ENCODE data around the gene SLC25A45.
"Not testable (repeated sequence)": the region's sequence is repeated elsewhere in the genome, so short reads cannot be mapped to it uniquely, and the experiment has no call there.

Gene SLC25A45

DNA sequence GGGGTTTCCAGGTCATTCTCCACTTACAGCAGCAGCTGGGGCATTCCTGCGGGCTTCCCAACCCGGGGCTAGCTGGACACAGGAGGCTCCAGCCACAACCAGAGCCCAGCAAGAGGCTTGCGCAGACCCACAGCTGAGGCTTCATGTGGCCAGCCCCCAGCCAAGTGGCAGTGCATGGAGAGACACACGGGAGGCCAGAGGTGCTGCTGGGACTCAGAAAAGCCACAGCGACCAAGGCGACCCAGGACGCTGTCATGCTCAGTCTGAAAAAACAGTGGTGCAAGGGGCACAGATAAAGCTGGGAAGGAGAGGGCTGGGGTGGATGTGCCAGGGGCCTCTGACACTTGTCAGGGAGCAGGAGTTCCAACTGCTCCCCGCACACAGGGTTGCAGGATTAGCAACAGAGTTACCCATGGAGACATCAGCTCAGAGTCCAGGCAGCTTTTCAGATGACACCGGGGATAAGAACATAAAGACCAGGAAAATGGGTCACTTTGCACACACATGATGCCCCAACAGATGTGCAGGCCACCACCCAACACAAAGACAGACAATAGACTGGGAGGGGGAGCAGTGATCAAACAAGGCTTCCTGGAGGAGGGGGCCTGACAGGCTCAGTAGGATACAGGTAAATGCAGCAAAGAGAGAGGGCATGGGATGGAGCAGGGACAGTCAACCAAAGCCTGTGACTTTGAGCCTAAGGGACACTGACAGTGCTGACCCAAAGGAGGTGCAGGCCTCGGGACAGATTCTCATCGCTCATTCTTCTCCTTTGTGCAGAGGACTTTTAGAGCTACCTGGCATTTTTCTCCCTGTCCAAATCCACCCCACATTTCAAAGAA lies 33.3 kb upstream of the SLC25A45 start:
- H3K4me3 ChIP-seq (ENCODE audit: low read depth, low read length): no peak overlapping the region
- TF ChIP-seq, protein P1, sequence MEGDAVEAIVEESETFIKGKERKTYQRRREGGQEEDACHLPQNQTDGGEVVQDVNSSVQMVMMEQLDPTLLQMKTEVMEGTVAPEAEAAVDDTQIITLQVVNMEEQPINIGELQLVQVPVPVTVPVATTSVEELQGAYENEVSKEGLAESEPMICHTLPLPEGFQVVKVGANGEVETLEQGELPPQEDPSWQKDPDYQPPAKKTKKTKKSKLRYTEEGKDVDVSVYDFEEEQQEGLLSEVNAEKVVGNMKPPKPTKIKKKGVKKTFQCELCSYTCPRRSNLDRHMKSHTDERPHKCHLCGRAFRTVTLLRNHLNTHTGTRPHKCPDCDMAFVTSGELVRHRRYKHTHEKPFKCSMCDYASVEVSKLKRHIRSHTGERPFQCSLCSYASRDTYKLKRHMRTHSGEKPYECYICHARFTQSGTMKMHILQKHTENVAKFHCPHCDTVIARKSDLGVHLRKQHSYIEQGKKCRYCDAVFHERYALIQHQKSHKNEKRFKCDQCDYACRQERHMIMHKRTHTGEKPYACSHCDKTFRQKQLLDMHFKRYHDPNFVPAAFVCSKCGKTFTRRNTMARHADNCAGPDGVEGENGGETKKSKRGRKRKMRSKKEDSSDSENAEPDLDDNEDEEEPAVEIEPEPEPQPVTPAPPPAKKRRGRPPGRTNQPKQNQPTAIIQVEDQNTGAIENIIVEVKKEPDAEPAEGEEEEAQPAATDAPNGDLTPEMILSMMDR (IDR thresholded peaks at IDR 0.05; ENCODE audit: borderline replicate concordance, insufficient read depth, low read depth, low read length): no peak

DNA sequence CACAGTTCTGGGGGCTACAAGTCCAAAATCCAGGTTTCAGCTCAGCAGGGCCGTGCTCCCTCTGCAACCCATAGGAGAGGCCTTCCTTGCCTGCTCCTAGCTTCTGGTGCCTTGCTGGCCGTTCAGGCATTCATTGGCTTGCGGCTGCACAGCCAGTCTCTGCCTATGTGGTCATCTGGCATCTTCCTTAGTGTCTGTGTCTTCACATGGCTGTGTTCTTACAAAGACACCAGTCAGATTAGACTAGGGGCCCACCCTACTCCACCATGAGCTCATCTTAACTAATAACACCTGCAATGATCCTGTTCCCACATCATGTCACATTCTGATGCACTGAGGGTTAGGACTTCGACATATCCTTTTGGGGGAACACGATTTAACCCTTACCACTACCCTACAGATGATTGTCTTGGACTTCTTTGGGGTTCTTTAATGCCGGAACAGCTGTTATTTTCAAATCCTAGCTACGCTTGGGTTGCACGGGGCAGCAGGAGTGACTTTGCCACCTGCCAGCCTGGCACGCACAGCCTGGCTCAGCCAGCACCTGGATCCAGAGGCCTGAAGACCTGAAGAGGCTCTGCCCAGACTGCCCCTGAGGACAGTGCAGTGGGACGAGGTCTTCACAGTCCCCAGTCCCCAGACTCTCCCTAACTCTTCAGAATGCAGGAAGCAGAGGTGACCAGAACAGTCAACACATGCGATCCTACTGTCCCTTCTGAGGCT lies 32.5 kb upstream of the SLC25A45 start:
- H3K4me3 ChIP-seq (ENCODE audit: low read depth, low read length): no peak overlapping the region
- TF ChIP-seq, protein P1 (IDR thresholded peaks at IDR 0.05; ENCODE audit: borderline replicate concordance, insufficient read depth, low read depth, low read length): no peak

DNA sequence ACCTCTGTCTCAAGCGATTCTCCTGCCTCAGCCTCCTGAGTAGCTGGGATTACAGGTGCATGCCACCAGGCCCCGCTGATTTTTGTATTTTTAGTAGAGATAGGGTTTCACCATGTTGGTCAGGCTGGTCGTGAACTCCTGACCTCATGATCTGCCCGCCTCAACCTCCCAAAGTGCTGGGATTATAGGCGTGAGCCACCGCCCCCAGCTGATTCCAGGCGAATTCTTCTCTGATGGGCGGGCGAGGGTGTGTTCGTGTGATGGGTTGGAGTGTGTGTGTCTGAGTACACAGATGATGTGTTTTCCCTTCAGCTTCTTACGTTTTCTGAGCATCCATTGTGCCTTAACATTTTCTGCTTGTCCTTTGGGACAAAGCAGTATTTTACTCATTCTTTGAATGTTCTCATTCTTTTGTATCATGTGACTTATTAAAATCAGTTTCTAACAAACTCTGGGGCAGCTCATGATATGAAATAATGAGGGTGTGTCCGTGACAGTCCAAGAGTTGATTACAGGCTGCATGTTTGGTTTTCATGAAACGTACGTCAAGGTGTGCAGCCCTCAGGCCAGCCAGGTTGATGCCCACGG lies 30.7 kb upstream of the SLC25A45 start:
- H3K4me3 ChIP-seq (ENCODE audit: low read depth, low read length): not testable (repeated sequence)

DNA sequence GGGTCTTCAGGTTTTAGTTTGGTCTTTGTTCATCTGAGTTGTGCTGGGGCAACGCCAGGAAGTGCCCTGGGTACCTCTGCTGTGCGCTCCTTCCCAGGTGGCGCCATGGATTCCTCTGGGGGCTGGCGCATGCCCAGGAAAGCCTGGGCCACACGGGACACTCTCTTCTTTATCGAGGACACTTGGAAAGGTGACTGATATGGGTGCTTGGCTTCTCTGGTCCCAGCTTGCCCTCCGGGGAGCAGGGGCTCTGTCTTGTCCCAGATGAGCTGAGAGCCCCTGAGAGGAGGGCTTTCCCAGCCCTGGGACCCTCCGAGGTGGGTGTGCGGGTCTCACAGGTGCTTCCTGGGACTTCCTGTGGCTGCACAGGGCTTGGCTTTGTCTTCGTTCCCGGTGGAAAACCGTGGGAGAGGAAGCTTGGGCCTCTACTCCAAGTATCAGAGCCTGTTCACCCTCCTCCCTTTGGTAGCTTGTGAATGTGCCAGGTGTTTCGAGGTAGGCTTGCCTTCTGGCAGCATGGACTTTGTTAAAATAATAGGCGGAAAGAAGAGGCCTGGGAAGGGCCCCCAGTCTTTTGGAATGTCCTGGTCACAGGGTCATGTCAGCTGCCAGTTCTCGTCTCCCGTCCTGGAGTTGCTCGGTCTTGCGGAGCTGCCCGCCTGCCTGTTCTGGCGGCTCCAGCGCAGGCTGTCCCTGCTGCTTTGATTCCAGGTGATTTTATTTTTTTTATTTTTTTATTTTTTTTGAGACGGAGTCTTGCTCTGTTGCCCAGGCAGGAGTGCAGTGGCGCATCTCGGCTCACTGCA lies 30.0 kb upstream of the SLC25A45 start:
- no peak overlapping the region for H3K4me3 ChIP-seq (ENCODE audit: low read depth, low read length)
- TF ChIP-seq, protein P1 (IDR thresholded peaks at IDR 0.05; ENCODE audit: borderline replicate concordance, insufficient read depth, low read depth, low read length): no peak

DNA sequence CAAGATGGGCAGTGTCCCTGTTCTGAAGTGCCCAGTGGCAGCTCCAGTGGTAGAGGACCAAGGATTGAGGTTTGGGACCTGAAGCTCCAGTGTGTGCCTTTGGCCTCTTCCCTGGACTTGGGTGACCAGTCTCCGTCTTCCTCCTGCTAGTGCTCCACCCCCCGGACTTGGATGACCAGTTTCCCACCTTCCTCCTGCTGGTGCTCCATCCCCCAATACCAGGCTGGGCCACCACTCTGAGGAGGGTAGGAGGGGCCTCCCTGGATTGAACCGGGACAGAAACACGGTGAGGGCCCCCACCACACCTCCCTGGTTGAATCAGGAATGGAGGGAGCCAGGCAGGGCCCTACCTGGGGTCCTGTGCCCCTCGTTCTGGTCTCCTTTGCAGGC lies 29.2 kb upstream of the SLC25A45 start:
- TF ChIP-seq, protein P1 (IDR thresholded peaks at IDR 0.05; ENCODE audit: borderline replicate concordance, insufficient read depth, low read depth, low read length): no peak

DNA sequence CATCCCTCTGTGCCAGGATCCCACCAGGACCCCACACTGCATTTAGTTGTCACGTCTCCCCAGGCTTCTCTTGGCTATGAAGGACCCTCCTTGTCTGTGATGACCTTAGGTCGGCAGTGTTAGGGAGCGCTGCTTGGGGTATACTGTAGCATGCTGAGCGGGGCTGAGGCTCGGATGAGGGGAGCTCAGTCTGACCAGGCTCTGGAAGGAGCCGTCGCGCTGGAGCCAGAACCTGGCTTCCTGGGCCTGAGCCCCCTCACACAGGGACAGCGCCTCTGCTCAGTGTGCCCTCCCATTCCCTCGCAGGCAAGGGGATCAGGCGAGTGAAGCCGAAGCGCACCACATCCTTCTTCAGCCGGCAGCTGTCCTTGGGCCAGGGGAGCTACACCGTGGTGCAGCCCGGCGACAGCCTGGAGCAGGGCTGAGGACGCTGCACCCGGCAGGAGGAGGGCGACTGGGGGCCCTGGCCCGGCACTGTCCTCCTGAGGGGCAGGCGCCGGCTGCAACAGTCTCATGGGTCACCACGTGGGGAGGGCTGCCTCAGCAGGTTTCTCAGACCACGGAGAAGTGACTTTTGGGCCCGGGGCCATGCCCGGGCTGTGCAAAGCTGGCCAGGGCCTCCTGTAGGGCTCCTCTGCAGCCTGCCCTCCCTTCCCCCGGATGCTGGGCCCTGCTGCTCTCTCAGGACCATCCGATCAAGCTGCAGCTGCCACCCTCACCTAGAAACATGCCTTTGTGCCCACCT lies 28.7 kb upstream of the SLC25A45 start:
- TF ChIP-seq, protein P1 (IDR thresholded peaks at IDR 0.05; ENCODE audit: borderline replicate concordance, insufficient read depth, low read depth, low read length): no peak
- H3K4me3 ChIP-seq (ENCODE audit: low read depth, low read length): no peak overlapping the region

More for the DNA sequence above, 29.2 kb upstream of the SLC25A45 start:
- H3K4me3 ChIP-seq (ENCODE audit: low read depth, low read length): no peak overlapping the region
